ENCODE measurements around the gene ATXN3L.

Gene ATXN3L

GRCh38 chrX:13319953-13320352 lies at the start of gene ATXN3L:
ATXN3L (minus strand) TSS chrX:13320053; CDS start chrX:13319934, 119 bp downstream.
- DNase-seq (ENCODE audit: low read depth in 2 of 2) = no peak

- DNase-seq (ENCODE audit: low read depth in 2 of 2) = no peak
These were observed 49.6 kb upstream of the ATXN3L start for GRCh38 chrX:13369256-13370030.

- no peak for DNase-seq (ENCODE audit: low read depth in 2 of 2)
These were observed 48.1 kb upstream of the ATXN3L start for GRCh38 chrX:13367950-13368349.

- no peak for DNase-seq (ENCODE audit: low read depth in 2 of 2)
These were observed 46.8 kb upstream of the ATXN3L start for GRCh38 chrX:13366698-13367097.

GRCh38 chrX:13365161-13365560 lies 45.3 kb upstream of the ATXN3L start:
- no peak for DNase-seq (ENCODE audit: low read depth in 2 of 2)

GRCh38 chrX:13364230-13364857 lies 44.5 kb upstream of the ATXN3L start:
- DNase-seq (ENCODE audit: low read depth in 2 of 2) = no peak

GRCh38 chrX:13360146-13360545 lies 40.3 kb upstream of the ATXN3L start:
- no peak for DNase-seq (ENCODE audit: low read depth in 2 of 2)

GRCh38 chrX:13357925-13358324 lies 38.1 kb upstream of the ATXN3L start:
- no peak for DNase-seq (ENCODE audit: low read depth in 2 of 2)

- no peak for DNase-seq (ENCODE audit: low read depth in 2 of 2)
These were observed 26.8 kb upstream of the ATXN3L start for GRCh38 chrX:13346646-13347045.

GRCh38 chrX:13345438-13345837 lies 25.6 kb upstream of the ATXN3L start:
- no peak for DNase-seq (ENCODE audit: low read depth in 2 of 2)

- no peak for DNase-seq (ENCODE audit: low read depth in 2 of 2)
These were observed 25.2 kb upstream of the ATXN3L start for GRCh38 chrX:13345037-13345436.

GRCh38 chrX:13341491-13342101 lies 21.7 kb upstream of the ATXN3L start:
- no peak for DNase-seq (ENCODE audit: low read depth in 2 of 2)

GRCh38 chrX:13340182-13340791 lies 20.4 kb upstream of the ATXN3L start:
- no peak for DNase-seq (ENCODE audit: low read depth in 2 of 2)

GRCh38 chrX:13339607-13340006 lies 19.8 kb upstream of the ATXN3L start:
- DNase-seq (ENCODE audit: low read depth in 2 of 2) = no peak

- DNase-seq (ENCODE audit: low read depth in 2 of 2) = no peak
These were observed 19.2 kb upstream of the ATXN3L start for GRCh38 chrX:13338996-13339515.

- no peak for DNase-seq (ENCODE audit: low read depth in 2 of 2)
These were observed 14.6 kb upstream of the ATXN3L start for GRCh38 chrX:13334491-13334890.

- no peak for DNase-seq (ENCODE audit: low read depth in 2 of 2)
These were observed 10.6 kb upstream of the ATXN3L start for GRCh38 chrX:13330446-13330845.

- no peak for DNase-seq (ENCODE audit: low read depth in 2 of 2)
These were observed 7.8 kb upstream of the ATXN3L start for GRCh38 chrX:13327666-13328065.

GRCh38 chrX:13323241-13323640 lies 3.4 kb upstream of the ATXN3L start:
- DNase-seq (ENCODE audit: low read depth in 2 of 2) = no peak

- no peak for DNase-seq (ENCODE audit: low read depth in 2 of 2)
These were observed 2.5 kb downstream of the ATXN3L start for GRCh38 chrX:13317366-13317765.

GRCh38 chrX:13311560-13311959 lies 8.3 kb downstream of the ATXN3L start:
- DNase-seq (ENCODE audit: low read depth in 2 of 2) = no peak

GRCh38 chrX:13309631-13310030 lies 10.2 kb downstream of the ATXN3L start:
- no peak for DNase-seq (ENCODE audit: low read depth in 2 of 2)
